ENCODE measurements around the gene CFAP43.
"Not testable (repeated sequence)": the region's sequence is repeated elsewhere in the genome, so short reads cannot be mapped to it uniquely, and the experiment has no call there.

Gene CFAP43

DNA sequence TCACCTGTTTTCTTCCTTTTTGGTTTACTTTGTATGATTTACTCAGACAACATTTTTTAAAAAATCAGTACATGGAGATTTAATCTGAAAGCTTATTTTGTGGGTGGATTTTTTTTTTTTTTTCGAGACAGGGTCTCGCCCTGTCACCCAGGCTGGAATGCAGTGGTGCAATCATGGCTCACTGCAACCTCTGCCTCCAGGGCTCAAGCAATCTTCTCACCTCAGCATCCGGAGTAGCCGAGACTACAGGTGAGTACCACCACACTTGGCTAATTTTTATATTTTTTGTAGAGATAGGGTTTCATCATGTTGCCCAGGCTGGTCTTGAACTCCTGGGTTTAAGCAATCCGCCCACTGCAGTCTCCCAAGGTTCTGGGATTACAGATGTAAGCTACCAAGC, 25.1 kb upstream of the CFAP43 start:
- no peak for DNase-seq

GRCh38 chr10:104256335-104256961, 24.3 kb upstream of the CFAP43 start:
- no peak for DNase-seq

- DNase-seq: peak; percentile 34
These were observed 23.3 kb upstream of the CFAP43 start for GRCh38 chr10:104255311-104255981.

- peak; percentile 84 for DNase-seq
These were observed 22.5 kb upstream of the CFAP43 start, which contains the start of gene GSTO1 for GRCh38 chr10:104254493-104255310. Gene GSTO1, plus strand, starts transcription at chr10:104254892. Its CDS starts 37 bp downstream, at chr10:104254929.

DNA sequence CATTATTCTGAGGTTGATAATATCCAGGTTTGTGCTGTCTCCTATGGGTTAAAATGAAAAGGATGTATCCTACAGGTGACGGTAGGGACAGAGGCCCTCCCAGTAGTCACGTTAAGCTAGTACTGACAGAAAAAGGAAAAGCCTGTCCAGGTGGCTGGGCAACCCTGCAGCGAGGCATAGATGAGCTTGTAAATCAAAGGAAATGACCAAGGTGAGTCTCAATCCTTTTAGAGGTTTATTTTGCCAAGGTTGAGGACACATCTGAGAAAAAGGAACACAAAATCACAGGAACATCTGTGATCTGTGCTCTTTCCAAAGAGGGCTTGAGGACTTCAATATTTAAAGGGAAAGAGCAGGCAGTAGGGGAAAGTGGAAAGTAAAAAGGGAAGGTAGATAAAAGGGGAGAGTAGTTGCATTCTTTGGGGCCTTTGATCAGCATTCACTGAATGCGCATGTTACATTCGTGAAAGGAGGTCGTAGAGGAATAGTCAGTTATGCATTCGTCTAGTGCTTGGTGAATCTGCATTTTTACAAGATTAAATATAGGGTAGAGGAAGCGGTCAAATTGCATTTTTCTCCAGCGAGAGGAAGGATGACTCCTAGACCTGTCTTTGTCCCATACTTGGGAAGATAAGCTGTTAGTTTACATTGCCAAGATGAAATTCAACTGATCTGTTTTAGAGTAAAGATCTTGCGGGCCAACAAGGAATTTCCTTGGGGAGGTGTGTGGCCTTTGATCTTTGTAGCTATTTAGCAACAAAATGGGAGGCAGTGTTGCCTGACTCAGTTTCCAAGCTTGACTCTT, 21.6 kb upstream of the CFAP43 start:
- no peak for DNase-seq

GRCh38 chr10:104253106-104253505, 20.9 kb upstream of the CFAP43 start:
- DNase-seq: no peak

DNA sequence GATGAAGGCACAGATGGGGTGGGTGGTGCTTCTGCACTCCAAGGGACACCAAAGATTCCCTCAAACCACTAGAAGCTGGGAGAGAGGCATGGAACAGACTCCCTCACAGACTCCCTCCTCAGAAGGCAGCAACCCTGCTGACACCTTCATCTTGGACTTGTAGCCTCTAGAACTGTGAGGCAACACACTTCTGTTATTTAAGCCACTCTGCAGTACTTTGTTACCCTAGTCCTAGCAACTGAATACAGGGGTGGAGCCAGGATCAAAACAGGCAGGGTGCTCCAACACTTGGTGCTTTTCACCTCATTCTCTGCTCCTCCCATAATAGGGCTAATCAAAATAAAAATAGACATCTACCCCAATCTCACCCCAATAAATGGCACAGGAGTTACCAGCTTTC, 20.2 kb upstream of the CFAP43 start:
- DNase-seq: no peak

GRCh38 chr10:104251443-104251842, 19.3 kb upstream of the CFAP43 start:
- no peak for DNase-seq

- DNase-seq: no peak
These were observed 18.2 kb upstream of the CFAP43 start for GRCh38 chr10:104250371-104250770.

- DNase-seq: not testable (repeated sequence)
These were observed 16.8 kb upstream of the CFAP43 start for GRCh38 chr10:104248931-104249330.

DNA sequence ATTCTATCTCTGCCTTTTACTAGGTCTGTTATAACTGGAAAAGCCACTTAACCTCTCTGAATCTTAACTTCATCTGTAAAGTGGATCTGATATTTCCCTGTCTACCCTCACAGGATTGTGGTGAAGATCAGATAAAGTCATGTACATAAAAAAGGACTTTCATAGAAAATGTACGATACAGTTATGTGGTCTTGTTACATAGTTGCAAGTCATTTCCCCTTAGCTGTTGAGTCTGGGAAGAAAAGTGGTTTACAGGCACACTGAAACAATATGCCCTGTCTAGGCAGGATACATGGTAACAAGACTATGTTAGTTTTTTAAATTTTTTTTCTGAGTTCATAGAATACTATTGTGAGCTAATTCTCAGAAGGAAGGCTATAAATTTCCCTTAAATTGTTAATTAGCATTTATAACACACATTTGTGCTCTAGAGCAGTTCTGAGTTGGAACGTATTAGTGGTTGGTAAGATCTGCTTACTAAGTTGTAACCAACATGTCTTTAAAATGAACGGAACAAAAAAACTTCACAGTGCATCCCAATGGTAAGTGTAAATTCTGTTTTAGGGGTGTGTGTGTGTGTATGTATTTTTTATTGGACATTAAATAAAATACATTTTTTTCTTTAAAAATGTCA, 15.5 kb upstream of the CFAP43 start:
- no peak for DNase-seq

DNA sequence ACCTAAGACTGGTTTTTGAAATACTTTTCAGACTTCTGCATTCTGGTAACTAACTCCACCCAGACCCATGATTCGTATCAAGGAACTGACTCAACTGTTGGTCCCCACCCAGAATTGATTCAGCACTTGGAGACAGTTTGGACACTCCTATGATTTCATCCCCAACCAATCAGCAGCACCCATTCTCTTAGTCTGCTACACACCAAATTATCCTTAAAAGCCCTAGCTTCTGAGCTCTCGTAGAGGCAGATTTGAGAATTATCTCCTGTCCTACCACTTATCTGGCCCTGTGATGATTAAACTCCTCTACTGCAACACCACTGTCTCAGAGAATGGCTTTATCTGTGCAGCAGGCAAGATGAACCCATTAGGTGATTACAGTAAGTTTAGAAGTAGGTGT, 14.8 kb upstream of the CFAP43 start:
- DNase-seq: no peak

DNA sequence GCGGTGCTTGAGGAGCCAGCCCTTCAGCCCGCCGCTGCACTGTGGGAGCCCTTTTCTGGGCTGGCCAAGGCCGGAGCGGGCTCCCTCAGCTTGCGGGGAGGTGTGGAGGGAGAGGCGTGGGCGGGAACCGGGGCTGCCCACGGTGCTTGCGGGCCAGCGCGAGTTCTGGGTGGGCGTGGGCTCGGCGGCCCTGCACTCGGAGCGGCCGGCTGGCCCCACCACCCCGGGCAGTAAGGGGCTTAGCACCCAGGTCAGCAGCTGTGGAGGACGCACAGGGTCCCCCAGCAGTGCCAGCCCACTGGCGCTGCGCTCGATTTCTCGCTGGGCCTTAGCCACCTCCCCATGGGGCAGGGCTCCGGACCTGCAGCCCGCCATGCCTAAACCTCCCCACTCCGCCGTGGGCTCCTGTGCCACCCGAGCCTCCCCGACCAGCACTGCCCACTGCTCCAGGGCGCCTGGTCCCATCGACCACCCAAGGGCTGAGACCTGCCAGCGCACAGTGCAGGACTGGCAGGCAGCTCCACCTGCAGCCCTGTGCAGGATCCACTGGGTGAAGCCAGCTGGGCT, 13.0 kb upstream of the CFAP43 start:
- DNase-seq: no peak

- DNase-seq: no peak
These were observed 11.3 kb upstream of the CFAP43 start for GRCh38 chr10:104243512-104243911.

DNA sequence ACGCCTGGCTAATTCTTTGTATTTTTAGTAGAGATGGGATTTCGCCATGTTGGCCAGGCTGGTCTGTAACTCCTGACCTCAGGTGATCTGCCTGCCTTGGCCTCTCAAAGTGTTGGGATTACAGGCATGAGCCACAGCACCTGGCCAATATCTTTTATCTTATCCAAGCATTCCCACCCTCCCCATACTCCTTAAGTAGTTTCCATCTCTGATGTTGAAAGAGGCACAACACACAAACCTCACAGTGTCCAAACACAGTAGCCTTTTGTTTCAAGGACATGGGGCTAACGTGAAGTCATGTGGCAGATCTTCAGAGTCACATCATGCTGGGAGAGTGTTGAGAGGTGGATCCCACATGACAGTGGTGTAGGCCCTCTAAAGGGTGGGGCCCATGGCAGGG, 10.8 kb upstream of the CFAP43 start:
- DNase-seq: not testable (repeated sequence)

DNA sequence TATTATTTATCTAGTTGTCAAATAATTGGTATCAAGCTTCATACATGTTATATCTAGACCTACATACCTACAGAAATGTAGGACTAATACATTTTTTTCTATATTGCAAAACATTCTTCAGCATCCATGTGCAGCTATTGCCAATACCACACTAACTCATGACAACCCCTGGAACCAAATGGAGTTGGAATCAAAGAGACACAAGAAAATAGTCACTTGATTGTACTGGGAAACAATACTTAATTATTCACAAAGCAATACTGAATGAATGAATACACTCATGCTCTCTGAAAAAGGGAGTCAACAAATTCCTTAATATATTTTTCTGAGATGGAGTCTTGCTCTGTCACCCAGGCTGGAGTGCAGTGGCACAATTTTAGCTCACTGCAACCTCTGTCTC, 10.4 kb upstream of the CFAP43 start:
- DNase-seq: no peak

- no peak for DNase-seq
These were observed 7.9 kb upstream of the CFAP43 start for GRCh38 chr10:104240078-104240477.

DNA sequence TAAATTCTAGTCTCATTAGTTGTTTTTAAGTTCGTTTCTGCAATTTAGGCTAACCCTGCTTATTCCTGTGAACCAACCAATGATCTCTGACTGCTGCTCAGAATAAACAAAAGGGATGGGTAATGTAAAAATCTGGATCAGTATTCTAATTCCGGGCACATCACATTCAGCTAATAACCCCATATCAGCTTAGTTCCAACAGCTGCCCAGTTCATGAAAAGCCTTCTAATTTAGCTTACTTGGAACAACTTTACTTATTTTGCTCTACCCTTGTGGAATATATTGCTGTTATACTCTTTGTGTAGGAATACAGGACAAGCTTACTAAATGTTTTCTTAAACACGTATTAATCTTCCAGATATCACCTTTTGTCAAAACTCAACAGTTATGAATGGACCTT, 3.6 kb upstream of the CFAP43 start:
- DNase-seq: no peak

DNA sequence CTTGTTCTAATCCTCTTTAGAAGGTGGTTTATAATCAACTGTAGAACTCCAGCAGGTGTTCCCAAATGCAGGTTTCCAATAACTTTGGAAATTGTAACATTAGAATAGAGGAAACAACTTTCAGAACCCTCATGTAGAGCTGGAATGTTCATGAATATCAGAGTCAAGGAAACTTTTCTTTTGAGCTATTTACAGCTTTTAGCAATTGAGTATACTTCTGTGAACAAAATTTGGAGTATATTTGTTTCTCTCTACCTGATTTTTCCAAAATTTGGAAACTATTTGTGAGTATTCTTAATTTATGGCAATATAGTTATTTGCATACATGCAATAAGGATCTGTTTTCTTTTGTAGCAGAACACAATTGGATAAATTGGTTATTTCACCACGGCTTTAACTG, 2.8 kb upstream of the CFAP43 start:
- DNase-seq: no peak

DNA sequence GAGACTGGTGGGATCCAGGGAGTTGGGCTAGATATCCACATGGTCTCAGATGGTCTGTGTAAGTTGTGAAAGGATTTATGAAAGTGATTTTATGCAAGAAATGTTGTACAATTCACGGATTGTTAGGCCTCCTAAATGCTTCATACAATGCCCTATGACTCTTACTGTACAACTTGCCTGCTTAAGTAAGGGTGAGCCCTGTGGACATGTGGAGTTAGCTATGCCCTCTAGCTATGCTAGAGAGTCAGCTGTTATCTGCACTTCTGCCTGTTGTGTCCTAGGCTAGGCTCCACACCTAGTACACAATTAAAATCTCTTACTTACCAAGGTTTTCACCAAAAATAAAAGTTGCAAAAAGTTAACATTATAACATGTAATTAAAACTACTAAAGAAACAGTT, 1.7 kb upstream of the CFAP43 start:
- DNase-seq: no peak

- no peak for DNase-seq
These were observed 494 bp upstream of the CFAP43 start for GRCh38 chr10:104232613-104233102.

- no peak for DNase-seq
These were observed 1.7 kb downstream of the CFAP43 start for GRCh38 chr10:104230490-104230889.
